Uterus (tissue), 4 donors: ENCODE results near the gene EPHB2. TPM values are rescaled to one million over a fixed set of nuclear protein-coding genes. Genes with fewer than 3 reads are reported as not detected.

Experiments
- DNase-seq, 2 donors: peaks; one replicate each; pipeline ENCODE4 v3.0.0-alpha.2; 2019 to 2020
- H3K27ac ChIP-seq, 2 donors: fragments of 200-600 bp; sonication (generic); 1 replicate in 1 of 2; 2 replicates in 1 of 2; pipeline ENCODE4 v1.5.1; 2016 to 2018
- H3K27me3 ChIP-seq, 2 donors: fragments of 200-600 bp; sonication (generic); one replicate each; pipeline ENCODE4 v1.5.1; 2018 to 2019; ENCODE audit warnings: control low read depth in 1 of 2
- H3K36me3 ChIP-seq, 2 donors: fragments of 200-600 bp; sonication (generic); one replicate each; pipeline ENCODE4 v1.5.1; 2019; ENCODE audit warnings: control low read depth in 1 of 2
- H3K4me1 ChIP-seq, 2 donors: fragments of 200-600 bp; sonication (generic); one replicate each; pipeline ENCODE4 v1.5.1; 2018 to 2019; ENCODE audit warnings: control low read depth in 1 of 2
- H3K4me3 ChIP-seq, 2 donors: fragments of 200-600 bp; sonication (generic); 1 replicate in 1 of 2; 2 replicates in 1 of 2; pipeline ENCODE4 v1.5.1; 2018 to 2019; ENCODE audit warnings: mild to moderate bottlenecking in 1 of 2
- H3K9me3 ChIP-seq, 2 donors: fragments of 200-600 bp; sonication (generic); one replicate each; pipeline ENCODE4 v1.5.1; 2019; ENCODE audit warnings: control low read depth in 1 of 2
- CTCF ChIP-seq, 4 experiments: fragments of 200-600 bp in 2 of 4; fragments of 450-650 bp in 2 of 4; sonication (generic) in 2 of 4; IDR thresholded peaks; one replicate each; pipeline ENCODE4 v1.5.1; 2016 to 2019; ENCODE audit warnings: antibody characterized with exemption in 4 of 4, mild to moderate bottlenecking in 2 of 4, moderate library complexity in 1 of 4
- POLR2A ChIP-seq, 2 donors: fragments of 450-650 bp; IDR thresholded peaks; one replicate each; pipeline ENCODE4 v1.6.1; 2016; ENCODE audit warnings: antibody characterized with exemption in 2 of 2, mild to moderate bottlenecking in 1 of 2, moderate library complexity in 1 of 2
- intact Hi-C: fragments of 100-400 bp; cut with DNase I; formaldehyde crosslinking; loops from one replicate; pipeline ENCODE4 v1.15.1; 2023; ENCODE audit warnings: low total_unique reads
- total RNA-seq, 4 donors: library from RNA; depleted of rRNA in 3 of 4; stranded (reverse); fragments of >200 nt in 3 of 4; gene quantifications; one replicate each; pipeline versions ENCODE4 v1.1.0 to v1.2.4, GENCODE V29; 2014 to 2023
- donor health status: DM: yes; HTN: yes; CAD: no.

EPHB2 gene
- total RNA-seq, 4 donors from 2014 or later: under 0.01 to 49.6 (median 2.2) TPM

- intact Hi-C loops: no loop called here
- Histone ChIP-seq H3K4me3 (no peak overlapping the region), H3K27ac (no peak overlapping the region), H3K9me3 (no peaks in the 10 kb centered on the region), H3K27me3 (no peaks in the 10 kb centered on the region), H3K36me3 (no peaks in the 10 kb centered on the region), H3K4me1 (no peaks in the 10 kb centered on the region)
- peak in 1 of 2 donors; percentile 22 for DNase-seq
- no peak for TF ChIP-seq POLR2A (IDR thresholded peaks at IDR 0.05)
These were observed 21.1 kb upstream of the EPHB2 start for GRCh38 chr1:22689505-22689904.

- no peak for DNase-seq
- no peak overlapping the region for H3K27ac ChIP-seq
- H3K4me3 ChIP-seq: no peak overlapping the region
- no peaks in the 10 kb centered on the region for H3K36me3 ChIP-seq
- no peaks in the 10 kb centered on the region for H3K27me3 ChIP-seq
- TF ChIP-seq POLR2A (IDR thresholded peaks at IDR 0.05): no peak
- no peak for TF ChIP-seq CTCF (IDR thresholded peaks at IDR 0.05)
- no peaks in the 10 kb centered on the region for H3K4me1 ChIP-seq
- no peaks in the 10 kb centered on the region for H3K9me3 ChIP-seq
- intact Hi-C loops: no loop called here
These were observed 19.4 kb upstream of the EPHB2 start for GRCh38 chr1:22691031-22691753.

- H3K27me3 ChIP-seq: no peaks in the 10 kb centered on the region
- H3K9me3 ChIP-seq: no peaks in the 10 kb centered on the region
- intact Hi-C loops: no loop called here
- H3K27ac ChIP-seq: no peak overlapping the region
- DNase-seq: no peak
- TF ChIP-seq CTCF (IDR thresholded peaks at IDR 0.05): no peak
- TF ChIP-seq POLR2A (IDR thresholded peaks at IDR 0.05): no peak
- H3K36me3 ChIP-seq: no peaks in the 10 kb centered on the region
- no peaks in the 10 kb centered on the region for H3K4me1 ChIP-seq
- no peak overlapping the region for H3K4me3 ChIP-seq
These were observed 16.5 kb upstream of the EPHB2 start for GRCh38 chr1:22694172-22694571.

GRCh38 chr1:22696610-22697009 is 14.0 kb upstream of the EPHB2 start:
- Histone ChIP-seq H3K4me3 (no peak overlapping the region), H3K4me1 (no peaks in the 10 kb centered on the region), H3K36me3 (no peaks in the 10 kb centered on the region), H3K27ac (no peak overlapping the region), H3K9me3 (no peaks in the 10 kb centered on the region), H3K27me3 (no peaks in the 10 kb centered on the region)
- no peak for DNase-seq
- no peak for TF ChIP-seq CTCF (IDR thresholded peaks at IDR 0.05)
- TF ChIP-seq POLR2A (IDR thresholded peaks at IDR 0.05): no peak
- intact Hi-C loops: no loop called here

- intact Hi-C loops: no loop called here
- Histone ChIP-seq H3K4me1 (no peaks in the 10 kb centered on the region), H3K4me3 (no peak overlapping the region), H3K27me3 (no peaks in the 10 kb centered on the region), H3K27ac (no peak overlapping the region), H3K9me3 (no peaks in the 10 kb centered on the region), H3K36me3 (no peaks in the 10 kb centered on the region)
- no peak for TF ChIP-seq CTCF (IDR thresholded peaks at IDR 0.05)
- no peak for TF ChIP-seq POLR2A (IDR thresholded peaks at IDR 0.05)
- DNase-seq: no peak
These were observed 12.7 kb upstream of the EPHB2 start for GRCh38 chr1:22697980-22698379.
